ENCODE measurements around the gene FES.

FES gene

GRCh38 chr15:90931828-90932659 is 47.7 kb downstream of the FES start, which contains the start of gene HDDC3:
TSS of gene HDDC3 (minus strand) at chr15:90932549. CDS start at chr15:90932540, 9 bp downstream.
- DNase-seq (ENCODE audit: low read depth): peak; percentile 66
- H3K4me3 ChIP-seq (ENCODE audit: low read depth, low read length): peak within 1 kb of the TSS; percentile 91
- TF ChIP-seq, protein P1, sequence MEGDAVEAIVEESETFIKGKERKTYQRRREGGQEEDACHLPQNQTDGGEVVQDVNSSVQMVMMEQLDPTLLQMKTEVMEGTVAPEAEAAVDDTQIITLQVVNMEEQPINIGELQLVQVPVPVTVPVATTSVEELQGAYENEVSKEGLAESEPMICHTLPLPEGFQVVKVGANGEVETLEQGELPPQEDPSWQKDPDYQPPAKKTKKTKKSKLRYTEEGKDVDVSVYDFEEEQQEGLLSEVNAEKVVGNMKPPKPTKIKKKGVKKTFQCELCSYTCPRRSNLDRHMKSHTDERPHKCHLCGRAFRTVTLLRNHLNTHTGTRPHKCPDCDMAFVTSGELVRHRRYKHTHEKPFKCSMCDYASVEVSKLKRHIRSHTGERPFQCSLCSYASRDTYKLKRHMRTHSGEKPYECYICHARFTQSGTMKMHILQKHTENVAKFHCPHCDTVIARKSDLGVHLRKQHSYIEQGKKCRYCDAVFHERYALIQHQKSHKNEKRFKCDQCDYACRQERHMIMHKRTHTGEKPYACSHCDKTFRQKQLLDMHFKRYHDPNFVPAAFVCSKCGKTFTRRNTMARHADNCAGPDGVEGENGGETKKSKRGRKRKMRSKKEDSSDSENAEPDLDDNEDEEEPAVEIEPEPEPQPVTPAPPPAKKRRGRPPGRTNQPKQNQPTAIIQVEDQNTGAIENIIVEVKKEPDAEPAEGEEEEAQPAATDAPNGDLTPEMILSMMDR (IDR thresholded peaks at IDR 0.05; ENCODE audit: control insufficient read depth, extremely low read depth, insufficient read depth): peak; percentile 95

- peak overlapping the region; percentile 91 for H3K4me3 ChIP-seq (ENCODE audit: low read depth, low read length)
- TF ChIP-seq, protein P1 (IDR thresholded peaks at IDR 0.05; ENCODE audit: control insufficient read depth, extremely low read depth, insufficient read depth): no peak
- DNase-seq (ENCODE audit: low read depth): no peak
Observed at GRCh38 chr15:90932660-90932991, 48.3 kb downstream of the FES start.

- no peak for DNase-seq (ENCODE audit: low read depth)
- TF ChIP-seq, protein P1 (IDR thresholded peaks at IDR 0.05; ENCODE audit: control insufficient read depth, extremely low read depth, insufficient read depth): no peak
- no peak overlapping the region for H3K4me3 ChIP-seq (ENCODE audit: low read depth, low read length)
Observed at GRCh38 chr15:90933301-90933700, 49.0 kb downstream of the FES start.

DNA sequence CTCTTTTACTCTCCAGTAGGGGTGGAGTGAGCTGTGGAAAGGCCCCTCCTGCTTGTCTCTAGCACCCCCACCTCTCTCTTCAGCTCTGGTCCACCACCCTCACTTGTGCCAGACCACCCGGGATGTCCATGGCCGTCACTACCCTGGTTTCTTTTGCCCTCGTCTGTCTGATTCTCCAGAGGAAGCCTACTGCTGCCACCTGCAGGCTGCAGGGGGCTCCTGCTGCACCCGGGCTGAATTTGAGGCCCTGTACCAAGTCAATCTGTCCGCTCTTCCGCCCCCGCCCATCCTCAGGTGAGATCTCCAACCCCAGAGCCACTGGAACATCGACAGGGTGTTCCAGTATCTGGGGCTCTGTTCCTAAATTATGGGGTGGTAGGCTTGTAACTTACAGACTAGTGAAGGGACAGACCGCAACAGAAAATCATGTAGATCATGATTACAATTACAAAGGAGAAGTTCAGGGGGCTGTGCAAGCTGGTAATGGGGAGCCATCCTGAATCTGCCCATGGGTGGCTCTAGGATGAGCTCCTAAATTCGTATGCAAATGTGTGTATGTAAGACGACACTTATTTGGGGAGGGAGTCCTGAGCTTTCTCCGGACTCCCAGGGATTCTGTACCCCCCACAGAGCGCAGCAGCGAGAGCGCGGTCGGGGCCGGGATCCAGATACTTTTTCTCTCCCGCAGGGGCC is 50.1 kb downstream of the FES start:
- TF ChIP-seq, protein P1 (IDR thresholded peaks at IDR 0.05; ENCODE audit: control insufficient read depth, extremely low read depth, insufficient read depth): peak; percentile 88
- H3K4me3 ChIP-seq (ENCODE audit: low read depth, low read length): peak overlapping the region; percentile 91
- peak; percentile 67 for DNase-seq (ENCODE audit: low read depth)

DNA sequence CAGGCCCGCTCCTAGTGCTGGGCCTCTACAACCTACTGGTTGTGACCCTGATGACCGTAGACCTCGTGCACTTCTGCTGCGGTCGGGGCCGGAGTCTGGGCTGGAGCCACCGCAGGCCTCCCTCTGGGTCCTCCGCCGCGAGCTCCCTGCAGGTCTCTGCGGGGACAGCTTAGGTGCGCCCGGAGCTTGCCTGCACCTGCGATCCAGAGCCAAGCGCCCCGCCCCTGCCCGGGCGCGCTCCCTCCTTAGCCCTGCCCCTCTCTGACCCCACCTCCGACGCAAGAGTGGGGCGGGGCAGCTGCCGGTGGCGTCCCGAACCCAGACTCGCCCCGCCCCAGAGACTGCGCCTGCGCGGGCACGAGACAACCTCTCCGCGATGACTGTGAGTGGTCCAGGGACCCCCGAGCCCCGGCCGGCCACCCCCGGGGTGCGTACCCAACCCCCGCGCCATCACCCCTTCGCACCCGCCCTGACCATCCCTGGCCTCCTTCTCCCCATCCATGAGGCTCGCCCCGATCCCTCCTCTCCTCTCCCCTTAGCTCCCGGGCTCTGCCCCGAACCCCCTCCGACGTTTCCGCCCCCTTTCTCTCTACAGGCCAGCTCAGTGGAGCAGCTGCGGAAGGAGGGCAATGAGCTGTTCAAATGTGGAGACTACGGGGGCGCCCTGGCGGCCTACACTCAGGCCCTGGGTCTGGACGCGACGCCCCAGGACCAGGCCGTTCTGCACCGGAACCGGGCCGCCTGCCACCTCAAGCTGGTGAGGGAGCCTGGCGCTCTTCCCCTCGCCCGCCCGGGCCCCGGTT is 50.8 kb downstream of the FES start, which contains the start of gene UNC45A:
UNC45A (plus strand) TSS at position 337 of the 803 bp plus-strand sequence; CDS start at position 377, 40 bp downstream.
- DNase-seq (ENCODE audit: low read depth): peak; percentile 70
- peak within 1 kb of the TSS; percentile 91 for H3K4me3 ChIP-seq (ENCODE audit: low read depth, low read length)
- TF ChIP-seq, protein P1 (IDR thresholded peaks at IDR 0.05; ENCODE audit: control insufficient read depth, extremely low read depth, insufficient read depth): peak; percentile 20; the same call in 1 of the 2 replicates

GRCh38 chr15:90936823-90937222 is 52.5 kb downstream of the FES start:
- no peak for DNase-seq (ENCODE audit: low read depth)
- TF ChIP-seq, protein P1 (IDR thresholded peaks at IDR 0.05; ENCODE audit: control insufficient read depth, extremely low read depth, insufficient read depth): no peak
- H3K4me3 ChIP-seq (ENCODE audit: low read depth, low read length): no peak overlapping the region

All from LNCaP clone FGC (cell line).